Body of pancreas (tissue), 4 donors: Measurements from ENCODE around the gene TMEM150C.

Experiments
- POLR2A ChIP-seq, 3 donors: fragments of 450-650 bp; IDR thresholded peaks; one replicate each; pipeline ENCODE4 v1.6.1; 2016; ENCODE audit warnings: antibody characterized with exemption in 3 of 3, mild to moderate bottlenecking in 2 of 3
- TF ChIP-seq, protein P1 (sequence below), 7 experiments: fragments of 450-650 bp in 4 of 7; fragments of 200-600 bp in 3 of 7; sonication (generic) in 3 of 7; IDR thresholded peaks; one replicate each; pipeline ENCODE4 v1.5.1; 2016 to 2019; ENCODE audit warnings: antibody characterized with exemption in 7 of 7

GRCh38 chr4:82555276-82555675 lies 6.5 kb downstream of the TMEM150C start:
- TF ChIP-seq, protein P1, sequence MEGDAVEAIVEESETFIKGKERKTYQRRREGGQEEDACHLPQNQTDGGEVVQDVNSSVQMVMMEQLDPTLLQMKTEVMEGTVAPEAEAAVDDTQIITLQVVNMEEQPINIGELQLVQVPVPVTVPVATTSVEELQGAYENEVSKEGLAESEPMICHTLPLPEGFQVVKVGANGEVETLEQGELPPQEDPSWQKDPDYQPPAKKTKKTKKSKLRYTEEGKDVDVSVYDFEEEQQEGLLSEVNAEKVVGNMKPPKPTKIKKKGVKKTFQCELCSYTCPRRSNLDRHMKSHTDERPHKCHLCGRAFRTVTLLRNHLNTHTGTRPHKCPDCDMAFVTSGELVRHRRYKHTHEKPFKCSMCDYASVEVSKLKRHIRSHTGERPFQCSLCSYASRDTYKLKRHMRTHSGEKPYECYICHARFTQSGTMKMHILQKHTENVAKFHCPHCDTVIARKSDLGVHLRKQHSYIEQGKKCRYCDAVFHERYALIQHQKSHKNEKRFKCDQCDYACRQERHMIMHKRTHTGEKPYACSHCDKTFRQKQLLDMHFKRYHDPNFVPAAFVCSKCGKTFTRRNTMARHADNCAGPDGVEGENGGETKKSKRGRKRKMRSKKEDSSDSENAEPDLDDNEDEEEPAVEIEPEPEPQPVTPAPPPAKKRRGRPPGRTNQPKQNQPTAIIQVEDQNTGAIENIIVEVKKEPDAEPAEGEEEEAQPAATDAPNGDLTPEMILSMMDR (IDR thresholded peaks at IDR 0.05): no peak
- no peak for TF ChIP-seq POLR2A (IDR thresholded peaks at IDR 0.05)
